ENCODE measurements around the gene KIAA1217. TPM values are rescaled to one million over a fixed set of nuclear protein-coding genes. Genes with fewer than 3 reads are reported as not detected.

Gene KIAA1217
- total and polyA plus RNA-seq, 2 donors from 2014 or later = 10.4 to 63.8 TPM

DNA sequence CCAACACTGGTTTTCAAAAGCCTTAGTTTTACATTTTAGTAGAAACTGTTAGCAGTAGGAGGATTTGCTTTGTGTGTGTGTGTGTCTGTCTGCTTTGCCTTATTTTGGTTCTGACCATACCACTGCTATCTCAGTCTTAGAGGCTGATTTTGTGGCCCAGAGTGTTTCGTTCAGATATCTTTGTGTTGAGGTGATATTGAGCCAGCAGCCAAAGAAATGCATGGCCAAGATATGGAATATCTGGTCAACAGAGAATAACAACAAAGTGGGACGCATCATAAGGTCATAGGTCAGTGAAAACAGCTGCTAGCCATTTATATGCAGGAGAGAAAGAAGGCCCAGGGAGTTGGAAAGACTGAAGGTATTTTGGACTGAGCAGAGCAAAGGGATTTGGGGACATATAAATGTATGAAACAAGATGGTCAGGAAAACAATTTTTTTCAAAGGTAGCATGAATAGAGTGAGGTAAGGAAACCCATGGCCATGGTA is 47.7 kb downstream of the KIAA1217 start:
- TF ChIP-seq, protein P1, sequence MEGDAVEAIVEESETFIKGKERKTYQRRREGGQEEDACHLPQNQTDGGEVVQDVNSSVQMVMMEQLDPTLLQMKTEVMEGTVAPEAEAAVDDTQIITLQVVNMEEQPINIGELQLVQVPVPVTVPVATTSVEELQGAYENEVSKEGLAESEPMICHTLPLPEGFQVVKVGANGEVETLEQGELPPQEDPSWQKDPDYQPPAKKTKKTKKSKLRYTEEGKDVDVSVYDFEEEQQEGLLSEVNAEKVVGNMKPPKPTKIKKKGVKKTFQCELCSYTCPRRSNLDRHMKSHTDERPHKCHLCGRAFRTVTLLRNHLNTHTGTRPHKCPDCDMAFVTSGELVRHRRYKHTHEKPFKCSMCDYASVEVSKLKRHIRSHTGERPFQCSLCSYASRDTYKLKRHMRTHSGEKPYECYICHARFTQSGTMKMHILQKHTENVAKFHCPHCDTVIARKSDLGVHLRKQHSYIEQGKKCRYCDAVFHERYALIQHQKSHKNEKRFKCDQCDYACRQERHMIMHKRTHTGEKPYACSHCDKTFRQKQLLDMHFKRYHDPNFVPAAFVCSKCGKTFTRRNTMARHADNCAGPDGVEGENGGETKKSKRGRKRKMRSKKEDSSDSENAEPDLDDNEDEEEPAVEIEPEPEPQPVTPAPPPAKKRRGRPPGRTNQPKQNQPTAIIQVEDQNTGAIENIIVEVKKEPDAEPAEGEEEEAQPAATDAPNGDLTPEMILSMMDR (IDR thresholded peaks at IDR 0.05; ENCODE audit: borderline replicate concordance, extremely low read depth, insufficient read depth) = no peak
- H3K4me3 ChIP-seq (ENCODE audit: low read length in 3 of 3) = no peak overlapping the region
- no peak overlapping the region for H3K27ac ChIP-seq (ENCODE audit: low read depth in 2 of 2, low read length in 2 of 2)
- DNase-seq = no peak
- H3K27me3 ChIP-seq (ENCODE audit: control insufficient read depth, insufficient read depth, low read length) = no peaks in the 10 kb centered on the region
- no peak for FAIRE-seq
- intact Hi-C loops (cut with DNase I) = no loop called here
- H3K9ac ChIP-seq (ENCODE audit: low read length in 3 of 3) = no peak overlapping the region
- peaks cover 0 to 18% (median 3%) of the 10 kb centered on the region in 3 donors for H3K4me1 ChIP-seq (ENCODE audit: control insufficient read depth in 2 of 3, insufficient read depth in 2 of 3, low read depth in 1 of 3, low read length in 3 of 3)
- no peaks in the 10 kb centered on the region for H3K36me3 ChIP-seq (ENCODE audit: control insufficient read depth in 2 of 3, insufficient read depth in 3 of 3, low read length in 3 of 3)
- no peaks in the 10 kb centered on the region for H3K9me3 ChIP-seq (ENCODE audit: control insufficient read depth in 2 of 3, insufficient read depth in 1 of 3, low read length in 3 of 3)

DNA sequence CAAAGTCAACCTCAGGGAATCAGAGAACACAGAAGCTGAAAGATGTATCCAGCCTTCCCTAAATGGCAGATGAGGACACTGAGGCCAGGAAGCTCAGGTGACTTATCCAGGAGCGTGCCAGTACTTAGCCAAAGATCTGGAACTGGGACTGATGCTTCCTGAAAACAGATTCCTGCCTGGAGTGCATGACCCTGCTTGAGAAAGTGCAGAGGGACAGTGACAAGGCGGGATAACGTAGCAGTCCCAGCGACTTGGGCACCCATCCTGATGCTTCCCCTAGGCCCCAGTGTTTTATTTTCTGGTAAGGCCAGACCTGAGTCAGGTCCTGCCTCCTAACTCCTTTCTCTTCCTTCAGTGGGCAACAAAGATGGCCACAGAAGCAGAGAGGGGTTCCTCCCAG is 48.6 kb downstream of the KIAA1217 start:
- H3K27ac ChIP-seq (ENCODE audit: low read depth in 2 of 2, low read length in 2 of 2) = no peak overlapping the region
- H3K9ac ChIP-seq (ENCODE audit: low read length in 3 of 3) = no peak overlapping the region
- TF ChIP-seq, protein P1 (IDR thresholded peaks at IDR 0.05; ENCODE audit: borderline replicate concordance, extremely low read depth, insufficient read depth) = no peak
- H3K4me3 ChIP-seq (ENCODE audit: low read length in 3 of 3) = no peak overlapping the region
- no peaks in the 10 kb centered on the region for H3K36me3 ChIP-seq (ENCODE audit: control insufficient read depth in 2 of 3, insufficient read depth in 3 of 3, low read length in 3 of 3)
- intact Hi-C loops (cut with DNase I) = no loop called here
- no peaks in the 10 kb centered on the region for H3K27me3 ChIP-seq (ENCODE audit: control insufficient read depth, insufficient read depth, low read length)
- FAIRE-seq = no peak
- peaks cover 0 to 23% (median 6%) of the 10 kb centered on the region in 3 donors for H3K4me1 ChIP-seq (ENCODE audit: control insufficient read depth in 2 of 3, insufficient read depth in 2 of 3, low read depth in 1 of 3, low read length in 3 of 3)
- no peaks in the 10 kb centered on the region for H3K9me3 ChIP-seq (ENCODE audit: control insufficient read depth in 2 of 3, insufficient read depth in 1 of 3, low read length in 3 of 3)
- DNase-seq = no peak

DNA sequence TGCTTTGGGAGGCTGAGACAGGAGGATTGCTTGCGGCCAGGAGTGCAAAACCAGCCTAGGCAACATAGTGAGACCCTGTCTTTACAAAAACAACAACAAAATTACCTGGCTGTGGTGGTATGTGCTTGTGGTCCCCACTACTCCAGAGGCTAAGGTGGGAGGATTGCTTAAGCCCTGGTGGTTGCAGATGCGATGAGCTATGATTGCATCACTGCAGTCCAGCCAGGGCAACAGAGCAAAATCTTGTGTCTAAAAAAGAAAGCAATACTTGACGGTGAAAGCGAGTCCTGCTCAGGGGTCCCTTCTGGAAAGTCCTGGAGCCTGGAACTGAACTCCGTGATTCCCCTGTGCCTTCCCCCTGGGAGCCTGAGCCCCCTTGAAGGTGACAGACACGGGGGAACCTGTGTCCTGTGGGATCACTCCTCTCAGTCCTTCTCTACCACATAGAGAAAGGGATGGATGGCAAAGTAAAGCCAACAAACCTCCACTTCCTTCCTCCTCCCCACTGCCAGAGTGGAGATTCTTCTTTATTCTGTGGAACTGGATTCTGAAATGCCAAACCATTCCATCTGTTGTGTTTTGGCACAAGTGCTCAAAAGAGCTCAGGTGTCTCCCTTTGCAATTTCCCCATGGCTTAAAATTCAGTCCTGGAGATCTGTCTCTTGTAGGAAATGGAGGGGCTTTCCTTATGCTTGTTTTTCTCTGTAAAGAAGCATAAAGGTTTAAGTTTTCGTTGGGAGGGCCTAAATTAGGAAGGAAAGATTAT is 50.6 kb downstream of the KIAA1217 start:
- H3K9me3 ChIP-seq (ENCODE audit: control insufficient read depth in 2 of 3, insufficient read depth in 1 of 3, low read length in 3 of 3) = no peaks in the 10 kb centered on the region
- no peak overlapping the region for H3K4me3 ChIP-seq (ENCODE audit: low read length in 3 of 3)
- DNase-seq (no peak), FAIRE-seq (no peak)
- peaks cover 0 to 36% (median 15%) of the 10 kb centered on the region in 3 donors for H3K4me1 ChIP-seq (ENCODE audit: control insufficient read depth in 2 of 3, insufficient read depth in 2 of 3, low read depth in 1 of 3, low read length in 3 of 3)
- no peak overlapping the region for H3K27ac ChIP-seq (ENCODE audit: low read depth in 2 of 2, low read length in 2 of 2)
- H3K27me3 ChIP-seq (ENCODE audit: control insufficient read depth, insufficient read depth, low read length) = no peaks in the 10 kb centered on the region
- H3K9ac ChIP-seq (ENCODE audit: low read length in 3 of 3) = no peak overlapping the region
- no peaks in the 10 kb centered on the region for H3K36me3 ChIP-seq (ENCODE audit: control insufficient read depth in 2 of 3, insufficient read depth in 3 of 3, low read length in 3 of 3)
- TF ChIP-seq, protein P1 (IDR thresholded peaks at IDR 0.05; ENCODE audit: borderline replicate concordance, extremely low read depth, insufficient read depth) = no peak
- intact Hi-C loops (cut with DNase I) = no loop called here

Data from kidney (tissue), 14 donors.